ENCODE data around the gene ZSCAN5B.

- TF ChIP-seq CTCF (IDR thresholded peaks at IDR 0.05) = no peak
- no peak for TF ChIP-seq REST (IDR thresholded peaks at IDR 0.05; ENCODE audit: insufficient read depth in 1 of 2, low read depth in 2 of 2, low read length in 1 of 2)
- no peak for TF ChIP-seq TCF7L2 (IDR thresholded peaks at IDR 0.05; ENCODE audit: low read depth, low read length)
- no peak for TF ChIP-seq POLR2AphosphoS5 (IDR thresholded peaks at IDR 0.05; ENCODE audit: low read depth, low read length)
- no peak for TF ChIP-seq SIN3A (IDR thresholded peaks at IDR 0.05; ENCODE audit: borderline replicate concordance, insufficient read depth, low read depth, low read length)
These were observed 20.7 kb downstream of the ZSCAN5B start for GRCh38 chr19:56176881-56177280.
